ENCODE measurements around the gene SMKR1. TPM values are rescaled to one million over a fixed set of nuclear protein-coding genes. Genes with fewer than 3 reads are reported as not detected.

SMKR1 gene
- total RNA-seq, 4 donors from 2014 or later: 1.2 TPM; not detected in 3

DNA sequence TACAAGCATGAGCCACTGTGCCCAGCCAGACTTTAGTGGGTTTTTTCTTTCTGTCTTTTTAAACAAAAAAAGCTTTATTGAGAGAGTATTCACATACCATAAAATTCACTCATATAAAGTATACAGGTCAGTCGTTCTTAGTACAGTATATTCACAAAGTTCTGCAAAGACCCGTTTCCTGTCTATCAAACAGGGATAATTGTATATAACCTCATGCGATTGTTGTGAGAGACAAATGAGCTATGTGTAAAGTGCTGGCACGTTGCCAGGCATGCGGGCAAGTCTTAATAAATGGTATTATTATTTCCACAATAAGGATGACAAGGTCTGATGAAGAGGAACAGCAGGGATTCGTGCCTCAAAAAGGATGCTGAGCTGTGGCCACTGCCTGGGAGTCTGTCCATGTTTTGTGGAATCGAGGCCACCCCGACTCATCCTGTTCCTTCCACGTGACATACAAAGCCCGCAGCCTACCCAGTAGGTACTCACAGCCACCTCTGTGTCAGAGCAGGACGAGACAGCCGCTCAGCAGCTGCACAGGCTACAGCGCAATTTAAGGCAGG lies 51.6 kb downstream of the SMKR1 start:
- TF ChIP-seq, protein P1, sequence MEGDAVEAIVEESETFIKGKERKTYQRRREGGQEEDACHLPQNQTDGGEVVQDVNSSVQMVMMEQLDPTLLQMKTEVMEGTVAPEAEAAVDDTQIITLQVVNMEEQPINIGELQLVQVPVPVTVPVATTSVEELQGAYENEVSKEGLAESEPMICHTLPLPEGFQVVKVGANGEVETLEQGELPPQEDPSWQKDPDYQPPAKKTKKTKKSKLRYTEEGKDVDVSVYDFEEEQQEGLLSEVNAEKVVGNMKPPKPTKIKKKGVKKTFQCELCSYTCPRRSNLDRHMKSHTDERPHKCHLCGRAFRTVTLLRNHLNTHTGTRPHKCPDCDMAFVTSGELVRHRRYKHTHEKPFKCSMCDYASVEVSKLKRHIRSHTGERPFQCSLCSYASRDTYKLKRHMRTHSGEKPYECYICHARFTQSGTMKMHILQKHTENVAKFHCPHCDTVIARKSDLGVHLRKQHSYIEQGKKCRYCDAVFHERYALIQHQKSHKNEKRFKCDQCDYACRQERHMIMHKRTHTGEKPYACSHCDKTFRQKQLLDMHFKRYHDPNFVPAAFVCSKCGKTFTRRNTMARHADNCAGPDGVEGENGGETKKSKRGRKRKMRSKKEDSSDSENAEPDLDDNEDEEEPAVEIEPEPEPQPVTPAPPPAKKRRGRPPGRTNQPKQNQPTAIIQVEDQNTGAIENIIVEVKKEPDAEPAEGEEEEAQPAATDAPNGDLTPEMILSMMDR (IDR thresholded peaks at IDR 0.05): no peak
- TF ChIP-seq EP300 (IDR thresholded peaks at IDR 0.05): no peak
- TF ChIP-seq POLR2A (IDR thresholded peaks at IDR 0.05): no peak
- WGBS, 2 donors: 14 to 16% methylated on average over 13 of the region's 13 CpGs
- H3K36me3 ChIP-seq: no peaks in the 10 kb centered on the region
- no peak for DNase-seq (ENCODE audit: low spot score in 2 of 2)
- no peaks in the 10 kb centered on the region for H3K9me3 ChIP-seq
- H3K27ac ChIP-seq: no peak overlapping the region
- no peak overlapping the region for H3K4me3 ChIP-seq
- peaks cover 0 to 17% of the 10 kb centered on the region in 2 donors for H3K27me3 ChIP-seq
- peaks cover 0 to 4% (median 0%) of the 10 kb centered on the region in 4 donors for H3K4me1 ChIP-seq

DNA sequence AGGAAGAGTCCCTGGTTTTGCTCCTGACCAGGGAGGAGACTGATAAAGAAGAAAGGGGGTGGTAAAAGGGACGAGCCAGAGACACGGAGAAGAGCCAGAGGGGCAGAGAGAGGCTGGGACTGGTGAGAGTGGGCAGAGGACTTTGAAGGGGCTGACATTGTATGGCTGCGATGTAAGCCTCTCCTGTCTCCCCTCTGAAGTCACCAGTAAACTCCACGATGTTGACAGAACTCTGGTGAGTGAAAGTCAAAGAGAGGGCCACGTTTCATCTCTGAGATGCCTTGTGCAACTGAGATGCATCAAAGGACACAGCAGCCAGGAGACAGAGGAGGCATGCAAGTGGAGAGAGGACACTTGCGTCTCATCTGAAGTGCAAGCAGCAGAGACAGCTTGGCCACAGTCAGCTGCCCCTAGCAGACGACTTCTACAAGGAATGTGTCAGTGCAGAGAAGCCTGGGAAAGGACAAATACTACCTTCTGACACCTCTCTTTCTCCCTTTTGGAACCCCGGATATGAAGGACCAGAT lies 54.3 kb downstream of the SMKR1 start:
- peaks cover 0 to 21% of the 10 kb centered on the region in 2 donors for H3K27me3 ChIP-seq
- TF ChIP-seq, protein P1 (IDR thresholded peaks at IDR 0.05): no peak
- TF ChIP-seq POLR2A (IDR thresholded peaks at IDR 0.05): no peak
- no peak for TF ChIP-seq EP300 (IDR thresholded peaks at IDR 0.05)
- H3K4me1 ChIP-seq: peaks cover 0 to 4% (median 0%) of the 10 kb centered on the region in 4 donors
- H3K36me3 ChIP-seq: no peaks in the 10 kb centered on the region
- DNase-seq (ENCODE audit: low spot score in 2 of 2): no peak
- no peak overlapping the region for H3K27ac ChIP-seq
- H3K9me3 ChIP-seq: no peaks in the 10 kb centered on the region
- no peak overlapping the region for H3K4me3 ChIP-seq
- WGBS, 2 donors: 39 to 51% methylated on average over 8 of the region's 8 CpGs

DNA sequence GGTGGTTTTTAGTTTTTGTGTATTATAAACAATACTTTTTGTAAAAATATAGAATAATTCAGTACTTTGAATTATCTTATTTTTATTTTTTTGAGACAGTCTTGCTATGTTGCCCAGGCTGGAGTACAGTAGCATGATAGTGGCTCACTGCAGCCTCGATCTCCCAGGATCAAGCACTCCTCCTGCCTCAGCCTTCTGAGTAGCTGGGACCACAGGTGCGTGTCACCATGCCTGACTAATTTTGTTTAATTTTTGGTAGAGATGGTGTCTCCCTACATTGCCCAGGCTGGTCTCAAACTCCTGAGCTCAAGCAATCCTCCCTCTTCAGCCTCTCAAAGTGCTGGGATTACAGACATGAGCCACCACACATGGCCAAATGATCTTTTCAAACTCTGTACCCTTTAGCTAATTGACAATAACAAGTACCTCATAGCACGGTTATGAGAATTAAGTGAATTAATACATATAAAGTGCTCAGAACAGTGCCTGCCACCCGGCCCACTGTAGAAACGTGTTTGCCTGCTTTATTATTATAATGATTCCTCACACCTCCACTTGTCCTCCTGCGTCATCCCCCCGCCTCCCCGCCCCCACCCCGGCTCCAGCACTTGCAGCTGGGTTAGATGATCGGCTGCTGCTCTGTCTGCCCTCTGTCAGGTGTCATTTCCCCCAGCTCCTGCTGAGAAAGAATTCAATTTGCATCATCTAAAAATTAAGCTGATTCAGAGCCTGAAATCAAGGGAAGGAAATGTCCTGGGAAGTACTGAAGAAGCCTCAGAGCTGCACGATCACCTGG lies 55.6 kb downstream of the SMKR1 start:
- WGBS, 2 donors: 48 to 50% methylated on average over 11 of the region's 11 CpGs
- peaks cover 0 to 21% of the 10 kb centered on the region in 2 donors for H3K27me3 ChIP-seq
- no peaks in the 10 kb centered on the region for H3K36me3 ChIP-seq

DNA sequence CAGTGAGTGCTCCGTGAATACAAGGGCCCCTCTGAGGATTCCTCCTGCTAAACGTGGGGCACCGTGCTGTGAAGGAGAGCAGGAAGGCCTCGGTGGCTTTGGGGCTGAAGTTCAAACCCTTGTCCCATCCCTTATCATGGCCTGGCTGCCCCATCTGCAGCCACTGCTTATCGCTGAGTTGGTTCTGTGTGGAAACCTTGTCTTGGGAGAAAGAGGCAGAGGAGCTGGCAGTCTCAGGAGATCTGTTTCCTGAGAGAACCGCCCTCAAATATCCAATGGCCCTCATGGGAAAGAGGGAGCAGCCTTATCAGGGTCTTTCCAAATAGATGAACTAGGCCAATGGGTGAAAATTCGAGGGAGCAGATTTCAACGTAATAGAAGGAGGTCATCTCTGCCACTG lies 57.2 kb downstream of the SMKR1 start:
- Histone ChIP-seq H3K27ac (no peak overlapping the region), H3K27me3 (peaks cover 0 to 14% of the 10 kb centered on the region in 2 donors), H3K4me3 (no peak overlapping the region), H3K4me1 (no peaks in the 10 kb centered on the region), H3K9me3 (peaks cover 0 to 5% (median 0%) of the 10 kb centered on the region in 4 donors), H3K36me3 (no peaks in the 10 kb centered on the region)
- no peak for DNase-seq (ENCODE audit: low spot score in 2 of 2)
- 66 to 67% methylated on average over 8 of the region's 8 CpGs for WGBS, 2 donors
- TF ChIP-seq, protein P1 (IDR thresholded peaks at IDR 0.05): no peak
- no peak for TF ChIP-seq POLR2A (IDR thresholded peaks at IDR 0.05)
- no peak for TF ChIP-seq EP300 (IDR thresholded peaks at IDR 0.05)

More for the DNA sequence above, 55.6 kb downstream of the SMKR1 start:
- no peaks in the 10 kb centered on the region for H3K9me3 ChIP-seq
- no peak overlapping the region for H3K27ac ChIP-seq
- peaks cover 0 to 4% (median 0%) of the 10 kb centered on the region in 4 donors for H3K4me1 ChIP-seq
- H3K4me3 ChIP-seq: no peak overlapping the region
- TF ChIP-seq, protein P1 (IDR thresholded peaks at IDR 0.05): no peak
- no peak for TF ChIP-seq POLR2A (IDR thresholded peaks at IDR 0.05)
- TF ChIP-seq EP300 (IDR thresholded peaks at IDR 0.05): no peak
- no peak for DNase-seq (ENCODE audit: low spot score in 2 of 2)

DNA sequence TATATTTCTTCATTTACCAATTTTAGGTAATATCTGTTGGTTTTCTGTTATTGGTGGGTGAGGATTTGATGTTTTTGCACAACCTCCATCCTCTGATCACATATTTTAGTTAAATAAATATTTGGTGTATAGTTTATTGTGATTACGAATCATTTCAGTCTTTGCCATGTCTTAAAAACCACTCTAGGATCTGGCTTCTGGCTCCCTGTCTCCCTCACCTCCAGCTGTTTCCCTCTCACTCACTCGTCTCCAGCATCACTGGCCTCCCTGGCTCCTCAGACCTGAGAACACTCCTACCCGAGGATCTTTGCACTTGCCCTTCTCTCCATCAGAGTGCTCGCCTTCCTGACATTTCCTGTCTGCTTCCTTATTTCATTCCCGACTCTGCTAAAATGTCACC lies 58.5 kb downstream of the SMKR1 start:
- 51 to 62% methylated on average over 5 of the region's 5 CpGs for WGBS, 2 donors
- Histone ChIP-seq H3K27ac (no peak overlapping the region), H3K27me3 (peaks cover 0 to 11% of the 10 kb centered on the region in 2 donors), H3K36me3 (no peaks in the 10 kb centered on the region), H3K4me3 (no peak overlapping the region), H3K9me3 (peaks cover 0 to 5% (median 0%) of the 10 kb centered on the region in 4 donors), H3K4me1 (no peaks in the 10 kb centered on the region)
- DNase-seq (ENCODE audit: low spot score in 2 of 2): no peak
- TF ChIP-seq POLR2A (IDR thresholded peaks at IDR 0.05): no peak
- TF ChIP-seq, protein P1 (IDR thresholded peaks at IDR 0.05): no peak
- TF ChIP-seq EP300 (IDR thresholded peaks at IDR 0.05): no peak
